ENCODE measurements around the gene YY1. TPM values are rescaled to one million over a fixed set of nuclear protein-coding genes. Genes with fewer than 3 reads are reported as not detected.

The YY1 gene
- total and polyA plus RNA-seq, 9 of the 15 experiments (the other 6 are each of a cell fraction or from before 2014, with no cell fraction given), result 20.8 to 74.2 (median 46.7) TPM

DNA sequence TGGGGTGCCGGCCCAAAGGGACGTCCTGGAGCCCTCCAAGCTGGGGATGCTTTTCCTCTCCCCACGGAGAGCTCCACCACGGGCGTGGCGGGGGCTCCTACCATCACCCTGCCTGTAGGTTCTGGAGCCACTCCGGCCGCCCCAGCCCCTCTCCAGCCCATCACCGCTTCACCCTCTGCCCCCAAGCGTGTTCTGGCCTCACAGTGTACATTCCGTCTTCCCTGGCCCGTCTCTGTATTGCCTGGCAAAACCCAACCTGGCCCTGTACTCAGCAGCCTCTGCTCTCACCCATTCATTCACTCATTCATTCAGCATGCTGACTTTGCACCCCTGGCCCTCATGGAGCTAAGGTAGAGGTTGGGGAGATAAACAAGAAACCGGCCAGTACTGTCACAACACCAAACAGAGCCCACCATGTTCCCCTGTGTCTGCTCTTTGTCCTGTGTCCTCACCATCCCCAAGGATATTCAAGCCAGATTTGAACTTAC is 47.0 kb downstream of the YY1 start:
- ATAC-seq (no peak), DNase-seq (ENCODE audit: extremely low read depth in 1 of 4, low spot score in 3 of 4) (no peak), FAIRE-seq (no peak)
- intact Hi-C loops (cut with micrococcal nuclease) (loop anchor here (1.0 kb wide), 1 partner anchor 89 kb away; a partner anchor contains a TSS), in situ Hi-C loops (cut with MboI) (no loop called here)
- no peaks in the 10 kb centered on the region for H3K9me1 ChIP-seq (ENCODE audit: control insufficient read depth, insufficient read depth, low read length)
- H3K27ac ChIP-seq (ENCODE audit: extremely low read depth, low read depth, low read length), result peak overlapping the region; percentile 96; the same call in 1 of the 3 replicates
- ChIA-PET POLR2A (interaction anchor here (0.6 to 3.3 kb wide), 6 partner anchors 9 to 89 kb away, joined by 3 to 11 read pairs (median 3); a partner anchor contains a TSS), CTCF (ENCODE audit: low intra/inter-chr PET ratio) (no interaction called here)
- H3K4me1 ChIP-seq (replicated peaks in 1 of 2; ENCODE audit: control insufficient read depth in 2 of 2, insufficient read depth in 2 of 2, low read length in 2 of 2), result peaks cover 0 to 31% of the 10 kb centered on the region in 2 experiments; a peak in 3 of 5 replicates
- H4K20me1 ChIP-seq (replicated peaks; ENCODE audit: control insufficient read depth, insufficient read depth, low read length), result 0 out of 2 replicates have a peak, but pooled peaks cover 3% of the 10 kb centered on the region
- TF ChIP-seq ZNF445 (CRISPR knock-in tag; IDR thresholded peaks at IDR 0.05; ENCODE audit: low read depth) (no peak), ZNF24 (IDR thresholded peaks at IDR 0.05) (peak; percentile 45; the same call in 1 of the 2 replicates)
- H3K9me3 ChIP-seq (replicated peaks; ENCODE audit: control insufficient read depth, insufficient read depth, low read depth, low read length), result no peaks in the 10 kb centered on the region
- BruUV-seq (replicated peaks), result no TSS peak
- peak overlapping the region; percentile 94 to 97 for H3K9ac ChIP-seq (ENCODE audit: insufficient read depth in 1 of 2, low read depth in 2 of 2, low read length in 2 of 2)
- 75% methylated on average over 2 of the region's 13 CpGs for WGBS (ENCODE audit: insufficient coverage, low coverage, missing lambda C conversion rate)
- peak overlapping the region; percentile 64 for H3K4me3 ChIP-seq
- no peak overlapping the region for H2AFZ ChIP-seq (ENCODE audit: low read depth, low read length)
- H3K36me3 ChIP-seq (ENCODE audit: control insufficient read depth, insufficient read depth, low read length), result peaks cover 12% of the 10 kb centered on the region; the same call in 1 of the 3 replicates
- peak overlapping the region; percentile 75; the same call in 1 of the 2 replicates for H3K4me2 ChIP-seq (ENCODE audit: insufficient read depth, low read length)
- H3K27me3 ChIP-seq (ENCODE audit: control insufficient read depth in 2 of 2, insufficient read depth in 2 of 2, low read length in 2 of 2), result no peaks in the 10 kb centered on the region
- H3K79me2 ChIP-seq (ENCODE audit: control insufficient read depth, insufficient read depth, low read length), result peaks cover 2% of the 10 kb centered on the region; the same call in 1 of the 3 replicates

DNA sequence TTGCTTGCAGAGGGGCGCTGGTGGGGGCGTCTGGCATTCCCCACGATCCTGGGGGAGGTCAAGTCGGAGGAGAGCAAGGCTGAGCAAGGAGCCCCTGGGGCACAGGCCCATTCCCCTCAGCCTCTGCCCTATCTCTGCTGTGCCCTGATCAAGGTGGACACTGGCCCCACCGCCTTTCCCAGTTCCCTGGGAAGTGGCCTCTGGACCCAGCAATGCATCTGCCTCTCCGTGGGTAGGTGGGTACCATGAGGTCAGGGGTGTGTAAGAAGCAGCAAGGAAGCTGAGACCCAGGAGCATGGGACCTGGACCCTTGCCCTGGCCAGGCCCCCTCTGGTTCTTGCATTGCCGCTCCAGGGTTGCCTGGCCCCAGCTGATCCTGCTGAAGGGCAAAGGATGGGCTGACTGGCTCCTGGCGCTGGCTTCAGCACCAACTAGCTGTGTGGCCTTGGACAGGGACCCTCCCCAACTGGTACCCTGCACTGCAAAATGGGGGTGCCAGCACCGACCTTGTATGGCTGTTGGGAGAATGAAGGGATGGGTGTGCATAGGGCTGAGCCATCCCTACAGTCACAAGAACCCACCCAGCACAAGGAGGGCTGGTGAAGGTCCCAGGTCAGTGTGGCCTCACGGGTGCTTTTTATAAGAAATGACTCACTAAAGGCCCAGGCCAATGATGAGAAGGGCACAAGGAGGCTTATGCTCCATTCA is 47.7 kb downstream of the YY1 start:
- H3K9ac ChIP-seq (ENCODE audit: insufficient read depth in 1 of 2, low read depth in 2 of 2, low read length in 2 of 2), result peak overlapping the region in 1 of 2 experiments; percentile 68; a peak in 1 of 4 replicates
- no peaks in the 10 kb centered on the region for H4K20me1 ChIP-seq (replicated peaks; ENCODE audit: control insufficient read depth, insufficient read depth, low read length)
- H3K4me3 ChIP-seq, result no peak overlapping the region
- no peaks in the 10 kb centered on the region for H3K79me2 ChIP-seq (ENCODE audit: control insufficient read depth, insufficient read depth, low read length)
- H3K9me1 ChIP-seq (ENCODE audit: control insufficient read depth, insufficient read depth, low read length), result no peaks in the 10 kb centered on the region
- FAIRE-seq, result no peak
- 80% methylated on average over 6 of the region's 10 CpGs for WGBS (ENCODE audit: insufficient coverage, low coverage, missing lambda C conversion rate)
- in situ Hi-C loops (cut with MboI), result no loop called here
- H3K4me2 ChIP-seq (ENCODE audit: insufficient read depth, low read length), result no peak overlapping the region
- ChIA-PET CTCF (ENCODE audit: low intra/inter-chr PET ratio) (interaction anchor here (0.5 kb wide), 1 partner anchor 79 kb away, joined by 6 read pairs; no protein-coding TSS in a partner anchor), POLR2A (interaction anchor here (0.6 to 3.3 kb wide), 4 partner anchors 8 to 32 kb away, joined by 3 to 11 read pairs (median 4); no protein-coding TSS in a partner anchor)
- peaks cover 0 to 31% of the 10 kb centered on the region in 2 experiments; a peak in 3 of 5 replicates for H3K4me1 ChIP-seq (replicated peaks in 1 of 2; ENCODE audit: control insufficient read depth in 2 of 2, insufficient read depth in 2 of 2, low read length in 2 of 2)
- H3K36me3 ChIP-seq (ENCODE audit: control insufficient read depth, insufficient read depth, low read length), result peaks cover 7% of the 10 kb centered on the region; the same call in 1 of the 3 replicates
- no peaks in the 10 kb centered on the region for H3K9me3 ChIP-seq (replicated peaks; ENCODE audit: control insufficient read depth, insufficient read depth, low read depth, low read length)
- H2AFZ ChIP-seq (ENCODE audit: low read depth, low read length), result no peak overlapping the region
- ATAC-seq, result no peak
- no TSS peak for BruUV-seq (replicated peaks)
- TF ChIP-seq MCM3 (IDR thresholded peaks at IDR 0.05) (no peak), ZBTB1 (CRISPR knock-in tag; IDR thresholded peaks at IDR 0.05; ENCODE audit: borderline replicate concordance, low read depth) (no peak), GABPA (tag; conservative IDR thresholded peaks at IDR 0.05; ENCODE audit: low read depth) (no peak)
- no peaks in the 10 kb centered on the region for H3K27me3 ChIP-seq (ENCODE audit: control insufficient read depth in 2 of 2, insufficient read depth in 2 of 2, low read length in 2 of 2)
- intact Hi-C loops (cut with micrococcal nuclease), result no loop called here
- no peak for DNase-seq (ENCODE audit: extremely low read depth in 1 of 4, low spot score in 3 of 4)
- no peak overlapping the region for H3K27ac ChIP-seq (ENCODE audit: extremely low read depth, low read depth, low read length)
